A204.1 (cell line): ENCODE measurements around the gene BHLHE23.

ENCODE experiments used
- FAIRE-seq: peaks from 2 replicates; lab custom pipeline; 2012; peaks lifted over from hg19 to GRCh38; lab: Jason Lieb, UNC

The BHLHE23 gene

DNA sequence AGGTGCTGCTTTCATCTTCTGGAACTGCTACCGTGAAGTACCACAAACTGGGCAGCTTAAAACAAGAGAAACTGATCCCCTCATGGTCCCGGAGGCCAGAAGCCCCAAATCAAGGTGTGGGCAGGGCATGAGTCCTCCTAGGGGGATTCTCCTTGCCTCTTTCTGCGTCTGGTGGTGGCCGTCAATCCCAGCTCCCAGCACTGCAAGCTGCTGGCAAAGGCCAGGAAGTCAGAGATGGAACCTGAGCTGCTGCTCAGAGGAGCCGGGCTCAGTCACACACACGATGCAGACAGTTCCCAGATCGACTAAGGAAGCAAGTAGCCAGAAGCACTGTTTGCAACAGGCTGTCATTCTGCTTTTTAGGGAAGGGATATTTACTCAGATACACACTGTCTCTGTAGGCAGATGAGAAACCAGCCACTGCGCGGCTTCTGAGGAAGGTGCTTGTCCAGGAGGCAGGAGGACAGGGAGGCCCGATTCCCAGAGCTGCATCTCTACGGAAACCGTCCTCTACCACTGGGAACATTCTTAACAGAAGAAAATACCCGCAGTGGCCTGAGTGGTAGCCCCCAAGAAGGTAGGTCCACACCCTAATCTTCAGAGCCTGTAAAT, 15.5 kb downstream of the BHLHE23 start:
- FAIRE-seq, result no peak

- no peak for FAIRE-seq
Measured at GRCh38 chr20:62990306-62990825, 16.4 kb downstream of the BHLHE23 start.

GRCh38 chr20:62989201-62989601, 17.6 kb downstream of the BHLHE23 start:
- no peak for FAIRE-seq

GRCh38 chr20:62987114-62987513, 19.6 kb downstream of the BHLHE23 start:
- FAIRE-seq, result no peak

DNA sequence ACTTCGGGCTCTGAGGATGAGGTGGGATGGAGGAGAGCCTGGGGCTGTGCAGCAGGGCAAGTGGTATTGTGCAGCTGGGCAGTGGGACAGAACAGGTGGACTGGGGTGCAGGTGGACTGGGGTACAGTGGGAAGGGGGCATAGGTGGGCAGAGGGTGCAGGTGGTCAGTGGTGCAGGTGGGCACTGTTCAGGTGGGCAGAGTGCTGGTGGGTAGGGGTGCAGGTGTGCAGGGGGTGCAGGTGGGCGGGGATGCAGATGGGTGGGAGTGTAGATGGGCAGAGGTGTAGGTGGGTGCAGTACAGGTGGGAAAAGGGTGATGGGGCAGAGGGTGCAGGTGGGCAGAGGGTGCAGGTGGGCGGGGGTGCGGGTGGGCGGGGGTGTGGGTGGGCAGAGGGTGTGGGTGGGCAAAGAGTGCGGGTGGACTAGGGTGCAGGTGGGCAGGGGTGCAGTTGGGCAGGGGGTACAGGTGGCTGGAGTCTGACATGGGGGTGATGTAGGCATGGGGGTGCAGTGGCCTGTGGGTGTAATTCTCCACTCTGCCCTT, 20.4 kb downstream of the BHLHE23 start:
- FAIRE-seq, result no peak

DNA sequence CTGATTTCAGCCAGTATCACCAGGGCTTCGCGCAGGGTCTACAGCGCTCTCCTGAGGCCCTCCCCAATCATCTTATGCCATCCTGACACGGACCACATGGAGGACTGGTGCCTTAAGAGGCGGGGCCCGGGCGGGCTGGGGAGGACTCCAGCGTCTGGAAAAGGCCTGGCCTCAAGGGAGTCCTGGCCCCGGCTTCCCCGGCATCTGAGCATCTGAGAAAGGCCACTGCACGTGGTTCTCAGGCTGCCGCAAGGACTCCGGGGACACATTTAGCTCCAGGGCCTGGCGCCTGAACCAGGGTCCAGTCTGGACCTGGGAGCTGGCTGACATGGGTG, 21.4 kb downstream of the BHLHE23 start:
- no peak for FAIRE-seq

DNA sequence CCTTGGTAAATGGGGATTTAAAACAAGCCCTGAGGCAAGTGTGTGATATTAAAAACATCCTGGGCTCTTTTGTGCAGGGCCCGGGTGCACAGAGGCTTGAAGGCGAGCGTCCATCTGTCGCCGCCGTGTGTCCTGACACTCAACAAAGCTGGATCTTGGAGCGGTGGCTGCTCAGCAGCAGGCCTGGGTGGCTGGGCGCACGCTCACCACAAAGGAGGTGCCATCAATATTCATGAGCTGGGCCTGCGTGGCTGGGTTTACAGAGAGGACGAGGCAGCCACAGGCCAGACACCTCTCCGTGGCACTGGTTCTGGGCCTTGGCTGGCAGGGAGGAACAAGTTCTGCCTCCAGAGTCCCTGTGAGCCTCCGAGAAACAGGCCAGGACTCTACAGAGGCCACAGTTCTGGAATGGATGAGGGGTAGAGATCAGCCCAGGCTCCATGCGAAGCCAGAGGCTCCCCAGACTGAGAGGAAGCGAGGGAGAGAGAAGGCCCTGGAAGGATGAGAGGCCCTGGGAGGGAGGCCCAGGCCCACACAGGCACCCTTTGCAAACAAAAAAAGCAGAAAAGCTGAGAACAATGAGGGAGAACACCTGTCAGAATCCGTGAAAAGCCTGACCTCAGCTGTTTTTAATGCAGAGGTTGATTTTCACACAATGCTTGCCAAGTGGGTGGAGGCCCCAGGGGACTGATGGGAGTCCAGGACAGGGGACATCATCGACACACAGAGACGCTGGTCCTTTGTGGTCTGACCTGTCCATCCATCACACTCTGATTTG, 21.9 kb downstream of the BHLHE23 start:
- FAIRE-seq, result no peak

GRCh38 chr20:62983210-62983609, 23.6 kb downstream of the BHLHE23 start:
- no peak for FAIRE-seq

DNA sequence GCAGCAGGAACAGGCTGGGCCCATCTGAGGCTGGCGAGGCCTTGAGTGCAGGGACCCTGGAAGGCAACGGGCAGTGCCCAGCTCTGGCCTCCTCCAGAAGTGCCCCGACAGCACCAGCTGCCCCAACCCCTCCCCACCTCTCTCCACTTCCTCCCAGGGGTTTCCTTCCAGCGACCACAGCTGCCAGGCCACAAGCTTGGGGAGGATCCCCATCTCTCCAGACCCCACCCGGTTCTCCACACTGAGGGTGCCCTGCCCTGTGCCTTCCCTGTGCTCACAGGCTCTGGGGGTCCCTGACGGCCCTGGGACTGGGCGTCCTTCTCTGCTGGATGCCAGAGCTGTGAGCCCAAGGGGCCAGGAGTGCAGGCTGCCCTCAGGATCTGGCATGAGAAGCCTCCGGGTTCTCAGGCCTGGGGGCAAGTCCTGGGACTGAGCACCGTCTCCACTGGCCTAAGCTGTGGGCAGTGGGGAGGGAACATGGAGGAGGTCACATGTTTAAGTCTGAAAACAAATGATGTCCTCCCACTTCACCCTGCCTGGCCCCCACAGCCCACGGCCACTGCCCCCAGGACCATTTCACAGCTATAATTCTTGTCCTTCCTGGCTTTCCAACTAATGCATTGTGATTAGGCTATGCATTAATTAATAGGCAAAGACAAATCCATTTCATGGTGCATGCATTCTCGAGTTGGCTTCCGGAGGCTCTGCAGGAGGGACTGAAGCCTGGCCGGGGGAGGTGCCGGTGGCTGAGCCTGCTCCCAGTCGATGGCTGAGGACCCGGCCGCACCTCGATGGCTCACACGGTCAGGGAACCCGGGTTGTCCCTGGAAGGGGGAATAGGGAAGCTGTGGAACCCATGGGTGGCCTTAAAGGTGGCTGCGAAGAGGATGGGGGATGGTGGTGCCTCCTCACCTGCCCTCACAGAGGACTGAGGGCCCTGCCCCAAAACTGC, 24.4 kb downstream of the BHLHE23 start:
- FAIRE-seq, result no peak

- FAIRE-seq, result no peak
Measured at GRCh38 chr20:62980970-62981369, 25.8 kb downstream of the BHLHE23 start.

DNA sequence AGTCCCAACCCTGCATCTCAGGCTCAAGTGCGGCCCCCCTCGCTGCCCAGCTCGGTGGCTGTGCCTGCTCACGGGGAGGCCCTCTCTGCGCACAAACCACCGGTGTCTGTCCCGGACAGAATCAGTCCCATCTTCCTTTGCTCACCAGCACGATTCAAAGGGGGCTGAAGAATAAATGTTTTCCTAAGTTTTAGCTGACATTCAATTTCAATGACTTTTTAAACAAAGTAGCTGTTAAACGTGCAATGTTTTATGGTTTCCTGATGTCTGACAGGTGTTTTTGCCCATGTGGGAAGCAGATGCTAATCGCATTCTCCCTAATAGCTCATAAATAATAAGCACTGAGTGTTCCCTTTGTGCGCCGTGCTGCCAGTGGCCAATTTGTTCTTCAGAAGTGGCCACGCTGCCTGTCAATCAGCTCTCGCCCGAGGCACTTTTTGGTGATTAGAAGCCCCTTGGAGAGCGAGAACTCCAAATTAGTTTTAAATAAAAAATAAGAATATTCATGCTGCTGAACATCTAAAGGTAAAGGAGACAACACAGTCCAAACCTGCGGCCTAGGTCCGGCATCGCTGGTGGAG, 26.3 kb downstream of the BHLHE23 start:
- FAIRE-seq, result no peak

GRCh38 chr20:62979876-62980373, 26.8 kb downstream of the BHLHE23 start:
- FAIRE-seq, result no peak

GRCh38 chr20:62979310-62979709, 27.5 kb downstream of the BHLHE23 start:
- FAIRE-seq, result no peak

GRCh38 chr20:62978561-62978943, 28.2 kb downstream of the BHLHE23 start:
- no peak for FAIRE-seq

- no peak for FAIRE-seq
Measured at GRCh38 chr20:62977613-62978560, 28.9 kb downstream of the BHLHE23 start.

- no peak for FAIRE-seq
Measured at GRCh38 chr20:62976886-62977285, 29.9 kb downstream of the BHLHE23 start.

- FAIRE-seq, result no peak
Measured at GRCh38 chr20:62975812-62976508, 30.8 kb downstream of the BHLHE23 start.

- no peak for FAIRE-seq
Measured at GRCh38 chr20:62975251-62975760, 31.5 kb downstream of the BHLHE23 start.

- FAIRE-seq, result no peak
Measured at GRCh38 chr20:62972845-62973745, 33.7 kb downstream of the BHLHE23 start.
